ENCODE data around the gene HECTD2. TPM values are rescaled to one million over a fixed set of nuclear protein-coding genes. Genes with fewer than 3 reads are reported as not detected.
A peak's percentile ranks its signal among the peaks of the same experiment; 100 is the strongest.
"Not testable (repeated sequence)": the region's sequence is repeated elsewhere in the genome, so short reads cannot be mapped to it uniquely, and the experiment has no call there.

Gene HECTD2
- polyA plus RNA-seq (2012; ENCODE audit: missing spikeins), result 1.5 TPM

- TF ChIP-seq POLR2A (IDR thresholded peaks at IDR 0.05; ENCODE audit: low read depth, low read length), result peak; percentile 51; the same call in 1 of the 2 replicates
- no peak for TF ChIP-seq POLR2AphosphoS5 (IDR thresholded peaks at IDR 0.05; ENCODE audit: low read depth, low read length)
- TF ChIP-seq TAF1 (IDR thresholded peaks at IDR 0.05; ENCODE audit: borderline replicate concordance, low read depth, low read length), result no peak; the same call in 1 of the 2 replicates
- peak; percentile 78 for FAIRE-seq
- peak; percentile 66 for DNase-seq (ENCODE audit: insufficient read length)
Observed at GRCh38 chr10:91409869-91410637, at the start of gene HECTD2. Gene HECTD2 (plus strand): TSS chr10:91410344. CDS start chr10:91410439, 95 bp downstream.

- no peak for TF ChIP-seq POLR2A (IDR thresholded peaks at IDR 0.05; ENCODE audit: low read depth, low read length)
- no peak for TF ChIP-seq POLR2AphosphoS5 (IDR thresholded peaks at IDR 0.05; ENCODE audit: low read depth, low read length)
- TF ChIP-seq TAF1 (IDR thresholded peaks at IDR 0.05; ENCODE audit: borderline replicate concordance, low read depth, low read length), result no peak
- DNase-seq (ENCODE audit: insufficient read length) (no peak), FAIRE-seq (no peak)
Observed at GRCh38 chr10:91360461-91360860, 49.7 kb upstream of the HECTD2 start.

DNA sequence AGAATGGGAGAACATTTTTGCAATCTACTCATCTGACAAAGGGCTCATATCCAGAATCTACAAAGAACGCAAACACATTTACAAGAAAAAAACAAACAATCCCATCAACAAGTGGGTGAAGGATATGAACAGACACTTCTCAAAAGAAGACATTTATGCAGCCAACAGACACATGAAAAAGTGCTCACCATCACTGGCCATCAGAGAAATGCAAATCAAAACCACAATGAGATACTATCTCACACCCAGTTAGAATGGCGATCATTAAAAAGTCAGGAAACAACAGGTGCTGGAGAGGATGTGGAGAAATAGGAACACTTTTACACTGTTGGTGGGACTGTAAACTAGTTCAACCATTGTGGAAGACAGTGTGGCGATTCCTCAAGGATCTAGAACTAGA is 44.6 kb upstream of the HECTD2 start:
- FAIRE-seq; DNase-seq (ENCODE audit: insufficient read length): not testable (repeated sequence)

DNA sequence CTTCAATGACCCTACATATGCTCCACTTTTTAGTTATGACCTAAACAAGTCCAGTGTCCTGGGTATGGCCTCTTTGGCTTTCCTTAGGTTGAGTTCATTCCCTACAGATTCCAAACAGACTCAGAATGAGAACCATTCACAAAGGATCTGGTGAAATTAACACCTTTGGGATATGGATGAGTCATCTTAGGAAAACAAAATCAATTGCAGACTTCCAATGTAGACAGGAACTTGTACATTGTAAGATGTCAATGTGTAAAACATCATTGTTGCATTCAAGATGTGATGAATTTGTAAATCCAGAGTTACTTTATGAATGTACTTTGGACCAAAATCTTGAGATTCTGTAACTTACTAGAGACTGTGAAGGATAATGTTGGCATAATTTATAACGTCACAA is 43.4 kb upstream of the HECTD2 start:
- TF ChIP-seq TAF1 (IDR thresholded peaks at IDR 0.05; ENCODE audit: borderline replicate concordance, low read depth, low read length), result no peak
- no peak for TF ChIP-seq POLR2A (IDR thresholded peaks at IDR 0.05; ENCODE audit: low read depth, low read length)
- no peak for TF ChIP-seq POLR2AphosphoS5 (IDR thresholded peaks at IDR 0.05; ENCODE audit: low read depth, low read length)
- DNase-seq (ENCODE audit: insufficient read length) (no peak), FAIRE-seq (no peak)

GRCh38 chr10:91367127-91367531 is 43.0 kb upstream of the HECTD2 start:
- TF ChIP-seq POLR2A (IDR thresholded peaks at IDR 0.05; ENCODE audit: low read depth, low read length), result no peak
- no peak for TF ChIP-seq POLR2AphosphoS5 (IDR thresholded peaks at IDR 0.05; ENCODE audit: low read depth, low read length)
- no peak for TF ChIP-seq TAF1 (IDR thresholded peaks at IDR 0.05; ENCODE audit: borderline replicate concordance, low read depth, low read length)

GRCh38 chr10:91367558-91367957 is 42.6 kb upstream of the HECTD2 start:
- no peak for DNase-seq (ENCODE audit: insufficient read length)
- TF ChIP-seq POLR2AphosphoS5 (IDR thresholded peaks at IDR 0.05; ENCODE audit: low read depth, low read length) (no peak), POLR2A (IDR thresholded peaks at IDR 0.05; ENCODE audit: low read depth, low read length) (no peak), TAF1 (IDR thresholded peaks at IDR 0.05; ENCODE audit: borderline replicate concordance, low read depth, low read length) (no peak)
- FAIRE-seq, result no peak

More at GRCh38 chr10:91367127-91367531, 43.0 kb upstream of the HECTD2 start:
- no peak for DNase-seq (ENCODE audit: insufficient read length)
- FAIRE-seq, result no peak

DNA sequence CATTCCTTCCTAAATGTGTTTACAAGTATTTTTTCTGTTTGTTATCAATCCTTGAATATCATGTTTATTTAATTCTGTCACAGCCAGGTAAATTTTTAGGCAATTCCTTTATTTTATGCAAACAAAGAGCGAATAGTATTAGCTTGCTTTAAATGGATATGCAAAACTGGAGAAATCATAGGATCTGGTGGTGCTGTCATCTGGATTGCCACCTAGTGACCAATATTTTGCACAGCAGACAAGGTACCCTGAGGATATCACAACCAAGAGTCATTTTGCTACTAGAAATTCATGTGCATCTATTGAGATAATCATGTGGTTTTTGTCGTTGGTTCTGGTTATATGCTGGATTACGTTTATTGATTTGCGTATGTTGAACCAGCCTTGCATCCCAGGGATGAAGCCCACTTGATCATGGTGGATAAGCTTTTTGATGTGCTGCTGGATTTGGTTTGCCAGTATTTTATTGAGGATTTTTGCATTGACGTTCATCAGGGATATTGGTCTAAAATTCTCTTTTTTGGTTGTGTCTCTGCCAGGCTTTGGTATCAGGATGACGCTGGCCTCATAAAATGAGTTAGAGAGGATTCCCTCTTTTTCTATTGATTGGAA is 40.1 kb upstream of the HECTD2 start:
- DNase-seq (ENCODE audit: insufficient read length), result not testable (repeated sequence)

GRCh38 chr10:91374052-91374451 is 36.1 kb upstream of the HECTD2 start:
- FAIRE-seq (no peak), DNase-seq (ENCODE audit: insufficient read length) (no peak)
- TF ChIP-seq POLR2A (IDR thresholded peaks at IDR 0.05; ENCODE audit: low read depth, low read length) (no peak), POLR2AphosphoS5 (IDR thresholded peaks at IDR 0.05; ENCODE audit: low read depth, low read length) (no peak), TAF1 (IDR thresholded peaks at IDR 0.05; ENCODE audit: borderline replicate concordance, low read depth, low read length) (no peak)

More for the DNA sequence above, 40.1 kb upstream of the HECTD2 start:
- FAIRE-seq, result not testable (repeated sequence)

GRCh38 chr10:91378061-91378460 is 32.1 kb upstream of the HECTD2 start:
- FAIRE-seq (peak; percentile 5), DNase-seq (ENCODE audit: insufficient read length) (no peak)
- TF ChIP-seq TAF1 (IDR thresholded peaks at IDR 0.05; ENCODE audit: borderline replicate concordance, low read depth, low read length) (no peak), POLR2AphosphoS5 (IDR thresholded peaks at IDR 0.05; ENCODE audit: low read depth, low read length) (no peak), POLR2A (IDR thresholded peaks at IDR 0.05; ENCODE audit: low read depth, low read length) (no peak)

- FAIRE-seq (no peak), DNase-seq (ENCODE audit: insufficient read length) (no peak)
- TF ChIP-seq POLR2A (IDR thresholded peaks at IDR 0.05; ENCODE audit: low read depth, low read length), result no peak
Observed at GRCh38 chr10:91380873-91381256, 29.3 kb upstream of the HECTD2 start.

- no peak for FAIRE-seq
- TF ChIP-seq POLR2A (IDR thresholded peaks at IDR 0.05; ENCODE audit: low read depth, low read length), result no peak
- TF ChIP-seq POLR2AphosphoS5 (IDR thresholded peaks at IDR 0.05; ENCODE audit: low read depth, low read length), result no peak
- DNase-seq (ENCODE audit: insufficient read length), result no peak
Observed at GRCh38 chr10:91381257-91381891, 28.8 kb upstream of the HECTD2 start.

Measured in GM12892 (cell line).